ENCODE results near the gene LTV1. TPM values are rescaled to one million over a fixed set of nuclear protein-coding genes. Genes with fewer than 3 reads are reported as not detected.
"Not testable (repeated sequence)": the region's sequence is repeated elsewhere in the genome, so short reads cannot be mapped to it uniquely, and the experiment has no call there.

The LTV1 gene, protein sequence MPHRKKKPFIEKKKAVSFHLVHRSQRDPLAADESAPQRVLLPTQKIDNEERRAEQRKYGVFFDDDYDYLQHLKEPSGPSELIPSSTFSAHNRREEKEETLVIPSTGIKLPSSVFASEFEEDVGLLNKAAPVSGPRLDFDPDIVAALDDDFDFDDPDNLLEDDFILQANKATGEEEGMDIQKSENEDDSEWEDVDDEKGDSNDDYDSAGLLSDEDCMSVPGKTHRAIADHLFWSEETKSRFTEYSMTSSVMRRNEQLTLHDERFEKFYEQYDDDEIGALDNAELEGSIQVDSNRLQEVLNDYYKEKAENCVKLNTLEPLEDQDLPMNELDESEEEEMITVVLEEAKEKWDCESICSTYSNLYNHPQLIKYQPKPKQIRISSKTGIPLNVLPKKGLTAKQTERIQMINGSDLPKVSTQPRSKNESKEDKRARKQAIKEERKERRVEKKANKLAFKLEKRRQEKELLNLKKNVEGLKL
- polyA plus RNA-seq (2013, experiment 1 of 2; ENCODE audit: insufficient read length): 34.5 TPM
- 33.0 TPM for polyA plus RNA-seq (2013, experiment 2 of 2; ENCODE audit: insufficient read length)

DNA sequence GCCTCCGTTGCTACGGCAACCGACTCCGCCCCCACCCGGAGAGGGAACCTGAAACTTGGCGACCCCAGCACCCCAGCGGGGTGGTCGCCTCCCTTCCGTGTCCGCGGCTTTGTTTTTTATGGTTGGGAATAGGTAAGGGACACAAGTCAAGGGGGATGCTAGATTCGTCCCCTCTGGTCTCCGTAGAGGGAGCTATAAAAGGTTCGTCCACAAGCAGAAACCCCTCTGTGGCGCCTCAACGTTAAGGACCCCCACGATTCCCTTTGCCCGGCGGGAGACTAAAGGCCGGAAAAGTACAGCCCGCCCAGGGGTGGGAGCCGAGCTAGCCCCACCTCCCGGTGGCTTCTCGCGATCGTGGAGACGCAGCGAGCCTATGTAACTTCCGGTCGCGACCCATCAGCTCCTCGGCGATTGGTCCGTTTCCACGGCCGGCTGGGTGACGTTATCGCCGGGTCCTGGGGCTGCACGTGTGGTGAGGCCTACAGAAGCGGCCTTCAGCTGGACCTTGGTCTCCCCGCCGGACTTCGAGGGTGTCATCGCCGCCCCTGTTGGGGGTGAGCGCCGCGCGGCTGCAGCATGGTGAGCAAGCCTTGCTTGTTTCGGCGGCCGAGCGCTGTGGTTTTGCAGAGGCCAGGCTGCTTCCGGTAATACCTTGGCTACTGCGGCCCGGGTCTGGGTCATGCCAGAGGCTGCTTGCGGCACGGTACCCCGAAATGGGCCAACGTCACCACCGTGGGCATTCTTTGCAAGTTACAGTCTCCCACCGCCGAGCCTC lies at the start of gene LTV1:
Gene LTV1 (plus strand): TSS at position 437 of the 775 bp plus-strand sequence. CDS start 140 bp downstream, at position 577.
- DNase-seq: peak; percentile 97

DNA sequence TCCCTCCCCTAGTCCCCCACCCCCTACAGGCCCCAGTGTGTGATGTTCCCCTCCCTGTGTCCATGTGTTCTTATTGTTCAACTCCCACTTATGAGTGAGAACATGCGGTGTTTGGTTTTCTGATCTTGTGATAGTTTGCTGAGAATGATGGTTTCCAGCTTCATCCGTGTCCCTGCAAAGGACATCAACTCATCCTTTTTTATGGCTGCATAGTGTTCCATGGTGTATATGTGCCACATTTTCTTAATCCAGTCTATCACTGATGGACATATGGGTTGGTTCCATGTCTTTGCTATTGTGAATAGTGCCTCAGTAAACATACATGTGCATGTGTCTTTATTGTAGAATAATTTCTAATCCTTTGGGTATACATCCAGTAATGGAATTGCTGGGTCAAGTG lies 46.6 kb upstream of the LTV1 start:
- DNase-seq: not testable (repeated sequence)

DNA sequence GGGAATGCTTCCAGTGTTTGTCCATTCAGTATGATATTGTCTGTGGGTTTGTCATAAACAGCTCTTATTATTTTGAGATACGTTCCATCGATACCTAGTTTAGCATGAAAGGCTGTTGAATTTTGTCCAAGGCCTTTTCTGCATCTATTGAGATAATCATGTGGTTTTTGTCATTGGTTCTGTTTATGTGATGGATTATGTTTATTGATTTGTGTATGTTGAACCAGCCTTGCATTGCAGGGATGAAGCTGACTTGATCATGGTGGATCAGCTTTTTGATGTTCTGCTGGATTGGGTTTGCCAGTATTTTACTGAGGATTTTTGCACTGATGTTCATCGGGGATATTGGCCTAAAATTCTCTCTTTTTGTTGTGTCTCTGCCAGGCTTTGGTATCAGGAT lies 44.7 kb upstream of the LTV1 start:
- not testable (repeated sequence) for DNase-seq

DNA sequence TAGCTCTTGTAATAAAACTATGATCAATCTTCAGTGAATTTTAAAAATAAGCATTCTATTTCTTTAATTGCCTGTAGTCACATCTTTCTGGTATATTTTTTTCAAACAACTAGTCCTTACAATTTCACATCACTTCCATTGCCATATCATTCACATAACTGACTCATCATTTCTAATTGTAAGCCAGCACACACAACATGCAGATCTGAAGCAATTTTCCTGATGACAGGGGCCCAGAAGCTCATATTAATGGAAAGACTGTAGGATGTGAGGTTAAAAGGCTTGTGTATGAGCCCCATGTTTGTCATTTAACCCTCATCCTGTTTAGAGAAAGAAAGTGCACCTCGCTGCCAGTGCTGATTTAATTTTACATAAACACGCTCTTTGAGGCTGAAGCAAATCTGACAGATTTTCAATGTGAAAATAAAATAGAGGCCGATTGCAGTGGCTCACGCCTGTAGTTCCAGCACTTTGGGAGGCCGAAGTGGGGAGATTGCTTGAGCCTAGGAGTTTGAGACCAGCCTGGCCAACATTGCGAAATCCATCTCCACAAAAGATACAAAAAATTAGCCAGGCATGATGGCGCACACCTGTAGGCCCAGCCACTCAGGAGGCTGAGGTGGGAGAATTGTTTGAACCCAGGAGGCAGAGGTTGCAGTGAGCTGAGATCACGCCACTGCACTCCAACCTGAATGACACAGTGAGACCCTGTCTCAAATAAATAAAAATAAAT lies 40.1 kb upstream of the LTV1 start:
- DNase-seq: peak; percentile 16

DNA sequence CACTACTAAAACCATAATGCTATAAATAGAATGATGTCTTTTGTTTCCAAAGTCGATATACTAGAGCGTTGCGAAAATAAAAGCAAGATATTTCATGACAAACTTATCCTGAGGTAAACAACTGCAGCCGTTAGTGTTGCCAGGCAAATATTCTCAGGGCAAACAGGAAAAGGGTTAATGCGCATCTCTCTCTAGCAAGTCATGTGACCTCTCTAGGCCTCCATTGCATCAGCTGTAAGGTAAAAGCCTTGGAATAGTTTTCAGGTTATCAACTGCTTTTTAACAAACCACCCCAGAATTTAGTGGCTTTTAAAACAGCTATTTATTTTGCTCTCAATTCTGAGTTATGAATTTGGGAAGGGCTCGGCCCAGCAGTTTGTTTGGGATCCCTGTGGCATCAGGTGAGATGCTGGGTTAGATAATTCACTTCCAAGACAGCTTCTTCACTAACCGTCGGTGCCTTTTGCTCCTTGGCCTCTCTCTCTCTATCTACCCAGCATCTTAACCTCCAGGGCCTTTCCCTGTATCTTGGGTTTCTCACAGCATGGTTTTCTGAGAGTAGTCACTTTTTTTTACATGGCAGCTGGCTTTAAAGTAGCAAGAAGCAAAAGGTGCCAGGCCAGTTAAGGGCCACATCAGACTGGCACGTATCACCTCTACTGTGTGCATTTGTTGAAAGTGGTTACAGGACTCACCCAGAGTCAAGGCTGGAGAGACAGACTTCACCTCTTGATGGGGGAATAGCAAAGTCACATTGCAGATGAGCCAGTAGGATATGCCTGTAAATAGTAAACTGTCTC lies 39.2 kb upstream of the LTV1 start:
- no peak for DNase-seq

DNA sequence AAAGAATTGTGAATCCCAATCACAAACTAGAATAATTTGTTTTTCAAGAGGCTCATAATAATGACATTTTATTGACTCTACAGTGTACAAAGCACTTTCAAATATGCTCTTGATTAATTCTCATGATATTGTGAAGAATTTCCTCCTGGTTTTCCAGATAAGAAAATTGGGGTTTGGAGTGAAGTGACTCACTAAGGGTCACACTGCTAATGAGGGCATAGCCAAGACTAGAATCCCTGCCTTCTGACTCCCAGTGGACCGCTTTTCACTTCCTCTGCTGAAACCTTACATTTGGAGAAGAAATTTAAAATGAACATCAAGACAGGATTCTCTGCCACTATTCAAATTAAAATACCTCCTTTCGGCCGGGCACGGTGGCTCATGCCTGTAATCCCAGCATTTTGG lies 38.3 kb upstream of the LTV1 start:
- DNase-seq: no peak

DNA sequence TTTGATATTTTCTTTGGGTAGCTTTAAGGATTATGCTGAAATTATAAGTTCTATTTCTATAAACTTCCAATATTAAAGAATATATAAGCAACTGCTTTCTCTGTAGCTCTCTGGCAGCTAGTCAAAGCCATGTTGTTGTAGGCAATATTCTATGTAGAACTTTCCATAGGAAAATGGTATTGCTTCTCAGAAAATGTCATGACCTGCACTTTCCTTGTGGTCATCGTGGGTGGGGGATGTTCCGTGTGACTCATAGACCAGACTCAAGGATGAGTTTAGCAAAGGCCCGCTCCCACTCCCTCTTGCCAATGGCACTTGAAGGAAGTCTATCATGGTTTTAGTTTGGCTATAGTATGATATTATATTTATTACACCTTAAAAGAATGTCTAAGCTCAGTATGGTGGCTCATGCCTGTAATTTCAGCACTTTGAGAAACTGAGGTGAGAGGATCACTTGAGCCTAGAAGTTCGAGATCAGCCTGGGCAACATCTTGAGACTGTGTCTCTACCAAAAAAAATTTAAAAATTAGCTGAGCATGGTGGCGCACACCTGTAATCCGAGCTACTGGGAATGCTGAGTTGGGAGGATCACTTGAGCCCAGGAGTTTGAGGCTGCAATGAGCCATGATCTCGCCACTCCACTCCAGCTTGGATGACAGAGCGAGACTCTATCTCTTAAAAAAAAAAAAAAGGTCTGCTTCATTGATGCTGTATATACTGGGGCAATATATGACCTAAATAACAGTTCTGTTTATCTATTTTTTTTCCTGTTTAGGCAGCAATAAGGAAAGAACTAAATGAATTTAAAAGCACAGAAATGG lies 36.6 kb upstream of the LTV1 start:
- peak; percentile 33 for DNase-seq

DNA sequence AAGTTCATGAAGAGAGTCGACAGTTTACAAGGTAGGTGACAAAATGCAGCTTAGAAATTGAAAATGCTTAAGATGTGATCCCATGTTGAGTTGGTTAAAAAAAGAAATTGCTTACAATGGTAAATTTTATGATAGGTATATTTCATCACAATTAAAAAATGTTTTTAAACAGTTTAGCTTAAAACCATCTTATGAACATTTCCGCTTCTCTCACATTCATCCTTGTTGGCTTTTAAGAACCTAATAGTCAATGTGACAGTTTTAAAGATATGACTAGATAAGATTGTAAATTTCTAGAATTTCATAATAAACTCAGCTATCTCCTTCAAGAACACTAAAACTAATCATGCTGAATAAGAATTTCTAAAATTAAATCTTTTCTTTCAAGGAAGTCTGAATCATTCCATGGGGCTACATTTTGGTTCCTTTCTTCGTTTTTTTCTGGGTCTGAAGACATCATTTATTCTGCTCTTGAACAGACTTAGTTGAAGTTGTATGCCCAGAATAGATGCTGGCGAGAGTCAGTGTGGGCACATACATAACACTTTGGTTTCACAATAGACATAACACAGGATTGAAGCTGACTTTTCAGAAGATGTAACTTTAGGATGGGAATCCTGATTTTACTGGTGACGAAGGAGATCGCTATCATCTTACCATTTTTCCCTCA lies 35.9 kb upstream of the LTV1 start:
- no peak for DNase-seq

DNA sequence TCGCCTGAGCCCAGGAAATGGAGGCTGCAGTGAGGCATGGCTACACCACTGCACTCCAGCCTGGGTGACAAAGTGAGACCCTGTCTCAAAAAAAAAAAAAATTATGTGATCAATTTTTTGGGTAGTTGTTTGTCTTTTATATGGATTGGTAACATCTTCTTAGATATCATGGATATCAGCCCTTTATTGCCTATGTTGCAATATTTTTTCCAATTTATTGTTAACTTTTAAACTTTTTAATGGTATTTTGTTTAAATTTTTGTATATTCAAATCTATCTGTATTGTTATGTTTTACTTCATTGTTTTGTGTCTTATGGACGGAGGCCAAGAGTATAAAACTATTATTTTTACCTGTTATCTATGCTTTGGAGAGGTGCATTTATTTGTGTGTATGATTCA lies 32.4 kb upstream of the LTV1 start:
- DNase-seq: no peak

DNA sequence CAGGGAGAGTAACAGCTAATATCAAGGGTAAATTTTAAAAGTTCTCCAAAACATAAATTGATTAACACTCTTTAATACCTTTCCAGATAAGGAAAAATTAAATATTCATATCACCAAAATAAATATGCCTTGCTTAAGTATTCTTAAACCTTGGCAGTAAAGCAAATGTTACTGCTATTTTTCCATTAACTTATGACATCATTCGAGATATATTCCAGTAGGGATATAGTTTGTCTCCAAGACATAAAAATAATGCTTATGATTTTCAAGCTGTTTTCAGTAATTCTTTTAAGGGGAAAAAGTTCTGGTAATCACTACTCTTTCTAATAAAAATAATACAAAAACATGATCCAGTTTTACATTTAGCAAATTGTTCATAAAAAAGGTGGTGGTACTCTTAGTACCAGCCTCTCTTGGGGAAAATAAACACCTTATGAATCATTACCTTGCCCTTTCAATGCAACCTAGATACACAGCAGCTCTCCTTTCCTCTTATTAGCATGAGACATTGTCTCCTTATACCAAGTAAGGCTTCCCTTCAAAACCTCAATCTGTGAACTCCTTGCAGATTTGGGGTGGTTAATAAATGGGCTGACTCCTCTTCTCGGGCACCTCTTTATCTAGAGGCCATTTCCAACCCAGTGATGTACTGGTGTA lies 31.5 kb upstream of the LTV1 start:
- no peak for DNase-seq

DNA sequence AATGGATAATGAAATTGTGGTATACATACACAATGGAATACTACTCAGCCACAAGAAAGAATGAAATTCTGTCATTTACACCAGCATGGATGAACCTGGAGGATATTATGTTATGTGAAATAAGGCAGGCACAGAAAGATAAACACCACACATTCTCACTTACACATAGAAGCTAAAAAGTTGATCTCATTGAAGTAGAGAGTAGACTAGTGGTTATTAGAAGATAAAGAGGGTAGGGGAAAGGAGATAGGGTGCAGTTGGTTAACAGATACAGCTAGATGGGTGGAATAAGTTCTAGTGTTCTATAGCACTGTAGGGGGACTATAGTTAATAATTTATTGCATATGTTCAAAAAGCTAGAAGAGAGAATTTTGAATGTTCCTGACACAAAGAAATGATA lies 25.5 kb upstream of the LTV1 start:
- DNase-seq: no peak

DNA sequence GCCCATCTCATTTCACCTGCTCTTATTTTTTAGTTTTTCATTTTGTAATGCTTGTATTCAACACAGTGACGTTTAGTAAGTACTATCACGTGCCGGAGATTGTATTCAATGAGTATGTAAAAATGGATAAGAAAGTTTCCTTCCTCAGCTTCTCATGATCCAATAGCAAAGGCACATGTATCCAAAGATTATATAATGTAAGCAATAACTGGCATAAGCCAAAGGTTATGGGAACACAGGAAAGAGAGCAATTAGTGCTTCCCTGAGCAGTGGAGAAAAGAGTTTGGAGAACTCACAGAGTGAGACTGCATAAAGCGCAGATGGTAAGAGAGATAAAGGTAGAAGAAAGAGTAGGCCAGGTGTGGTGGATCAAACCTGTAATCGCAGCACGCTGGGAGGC lies 21.8 kb upstream of the LTV1 start:
- DNase-seq: no peak

DNA sequence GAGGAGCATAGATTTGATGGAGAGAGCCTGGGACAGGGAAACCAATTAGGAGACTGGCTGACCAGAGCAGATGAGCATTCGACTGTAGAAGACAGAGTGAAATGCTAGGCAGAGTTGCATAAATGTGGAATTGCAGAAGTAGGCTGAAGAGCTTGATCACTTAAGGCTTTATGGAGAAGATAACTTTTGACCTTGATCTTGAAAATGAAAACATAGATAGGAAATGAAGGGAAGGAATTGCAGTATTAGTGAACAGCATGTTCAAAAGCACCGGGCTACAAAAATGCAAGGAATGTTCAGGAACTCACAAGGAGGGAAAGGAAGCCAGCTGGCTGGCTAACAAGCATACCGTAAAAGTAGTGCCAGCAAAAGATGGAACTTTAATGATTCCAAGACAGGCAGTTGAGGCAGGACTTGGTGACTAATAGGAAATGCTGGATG lies 20.5 kb upstream of the LTV1 start:
- peak; percentile 70 for DNase-seq

DNA sequence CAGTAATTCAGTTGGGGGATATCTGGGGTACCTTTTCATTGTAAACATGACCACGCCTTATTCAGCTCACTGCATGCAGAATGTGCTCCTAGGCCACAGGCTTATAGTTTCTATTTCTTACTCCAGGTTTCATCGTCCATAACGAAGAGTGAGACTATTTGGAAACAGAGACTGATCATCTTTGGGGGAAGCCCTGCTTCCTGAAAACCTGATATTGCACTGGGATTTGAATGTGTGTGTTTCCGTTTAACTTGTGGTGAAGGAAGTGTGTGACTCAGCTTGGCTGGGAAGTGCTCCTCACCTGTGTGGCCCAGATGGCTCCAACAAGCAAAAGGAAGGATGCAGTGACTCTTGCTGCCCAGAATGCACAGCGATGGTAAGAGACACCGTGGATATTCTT lies 19.6 kb upstream of the LTV1 start:
- DNase-seq: peak; percentile 28

DNA sequence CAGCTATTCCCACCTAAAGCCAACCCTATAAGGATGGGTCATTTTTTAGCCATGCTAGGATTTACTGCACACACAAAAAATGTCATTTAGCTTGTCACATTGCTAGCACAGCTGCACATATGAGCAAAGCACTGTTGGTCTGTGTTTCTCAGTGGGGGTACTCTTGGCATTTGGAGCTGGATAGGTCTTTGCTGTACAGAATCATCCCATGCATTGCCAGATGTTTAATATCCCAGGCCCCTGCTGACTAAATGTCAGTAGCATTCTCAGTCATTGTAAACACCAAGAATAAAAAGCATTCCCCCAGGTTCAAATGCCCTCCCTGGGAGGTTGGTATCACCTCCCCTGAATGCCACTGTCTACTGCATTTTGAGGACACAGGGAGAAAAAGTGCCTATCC lies 14.6 kb upstream of the LTV1 start:
- no peak for DNase-seq

DNA sequence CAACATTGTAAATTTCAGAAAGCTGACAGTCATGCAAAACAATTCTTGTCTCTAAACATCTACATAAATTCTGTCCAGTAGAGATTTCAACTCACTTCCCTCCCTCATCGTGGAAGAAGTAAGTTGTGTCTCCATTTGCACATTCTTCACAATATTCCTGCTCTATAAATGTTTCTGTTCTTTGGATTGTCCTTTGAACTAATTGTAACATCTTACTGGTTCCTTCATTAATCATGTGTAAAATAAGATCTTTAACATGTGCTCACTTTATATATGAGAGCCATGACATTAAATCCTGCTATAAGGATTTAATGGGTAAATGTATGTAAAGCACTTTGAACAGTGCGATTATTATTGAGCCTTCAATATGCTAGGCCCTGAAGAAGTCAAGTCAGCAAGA lies 7.0 kb upstream of the LTV1 start:
- DNase-seq: no peak

DNA sequence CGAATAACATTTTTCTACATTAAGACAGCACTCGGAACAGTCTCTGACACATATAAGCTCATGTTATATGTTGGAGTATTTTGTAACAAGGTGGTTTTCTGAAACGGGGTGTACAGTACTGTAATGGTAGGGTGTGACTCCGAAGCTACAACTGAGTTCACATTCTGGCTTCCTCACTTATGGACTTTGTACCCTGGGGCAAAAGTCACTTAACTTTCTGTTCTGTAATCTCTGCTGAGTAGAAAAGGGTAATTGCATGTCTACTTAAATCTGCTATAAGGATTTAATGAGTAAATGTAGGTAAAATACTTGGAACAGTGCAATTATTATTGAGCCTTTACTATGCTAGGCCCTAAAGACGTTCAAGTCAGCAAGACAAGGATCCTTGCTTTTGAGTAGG lies 4.7 kb upstream of the LTV1 start:
- DNase-seq: no peak

DNA sequence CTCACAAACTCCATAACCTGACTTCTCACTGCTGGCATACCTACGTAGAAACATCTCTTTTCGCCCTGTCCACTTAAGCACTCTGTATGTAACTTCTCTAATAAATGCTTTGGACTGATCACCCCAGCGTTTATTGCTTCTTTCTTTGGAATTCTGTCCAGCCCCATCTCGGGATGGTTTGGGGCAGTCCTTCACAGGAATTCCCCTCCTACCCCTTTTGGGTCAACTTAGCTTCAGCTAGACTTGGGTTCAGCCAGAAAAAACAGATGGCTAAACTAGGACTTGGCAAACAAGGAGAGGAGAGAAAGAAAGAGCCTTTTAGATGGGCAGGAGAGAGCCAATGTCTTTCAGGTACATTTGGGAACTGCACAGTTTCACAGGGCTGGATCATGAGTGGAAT lies 3.9 kb upstream of the LTV1 start:
- no peak for DNase-seq

DNA sequence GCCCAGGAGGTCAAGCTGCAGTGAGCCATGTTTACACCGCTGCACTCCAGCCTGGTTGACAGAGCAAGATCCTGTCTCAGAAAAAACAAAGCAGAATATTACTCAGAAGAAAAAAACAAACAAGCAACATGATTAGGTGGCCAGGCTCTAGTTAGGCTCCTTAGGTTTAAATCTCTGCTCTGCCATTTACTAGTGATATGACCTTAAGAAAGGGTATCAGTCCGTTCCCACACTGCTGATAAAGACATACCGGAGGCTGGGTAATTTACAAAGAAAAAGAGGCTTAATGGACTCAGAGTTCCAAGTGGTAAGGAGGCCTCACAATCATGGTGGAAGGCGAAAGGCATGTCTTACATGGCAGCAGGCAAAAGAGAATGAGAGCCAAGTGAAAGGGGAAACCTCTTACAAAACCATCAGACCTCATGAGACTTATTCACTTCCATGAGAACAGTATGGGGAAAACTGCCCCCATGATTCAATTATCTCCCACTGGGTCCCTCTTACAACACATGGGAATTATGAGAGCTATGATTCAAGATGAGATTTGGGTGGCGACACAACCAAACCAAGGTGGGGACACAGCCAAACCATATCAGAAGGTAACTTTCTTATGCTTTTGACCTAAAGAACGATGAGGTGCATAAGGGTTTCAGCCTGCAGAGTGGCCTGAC lies 2.4 kb upstream of the LTV1 start:
- DNase-seq: no peak

Data from fibroblast of skin of abdomen (primary cell).